Breast epithelium (tissue), 3 donors: Measurements from ENCODE around the gene AHI1.

Experiments used
- CTCF ChIP-seq, 3 donors: fragments of 450-650 bp; IDR thresholded peaks; one replicate each; pipeline ENCODE4 v1.5.1; 2016 to 2017; ENCODE audit warnings: antibody characterized with exemption in 3 of 3, mild to moderate bottlenecking in 3 of 3, moderate library complexity in 3 of 3
- POLR2AphosphoS5 ChIP-seq, 3 donors: sonication (generic); formaldehyde crosslinking; IDR thresholded peaks; one replicate each; pipeline ENCODE4 v1.6.1; 2017; ENCODE audit warnings: antibody characterized with exemption in 3 of 3

GRCh38 chr6:135325624-135326424, 171.7 kb downstream of the AHI1 start:
- no peak for TF ChIP-seq CTCF (IDR thresholded peaks at IDR 0.05)
- no peak for TF ChIP-seq POLR2AphosphoS5 (IDR thresholded peaks at IDR 0.05)
